GM19468 (cell line): Measurements from ENCODE around the gene HSCB.
"Not testable (repeated sequence)": the region's sequence is repeated elsewhere in the genome, so short reads cannot be mapped to it uniquely, and the experiment has no call there.

Source experiments
- ATAC-seq: cut with Tn5 transposase; IDR thresholded peaks from one replicate; pipeline ENCODE4 v1.9.1; 2021; ENCODE audit warnings: mild to moderate bottlenecking, moderate library complexity, moderate number of reproducible peaks; ENCODE audit not compliant: unreplicated experiment; ENCODE audit errors: extremely low read depth

Gene HSCB, protein sequence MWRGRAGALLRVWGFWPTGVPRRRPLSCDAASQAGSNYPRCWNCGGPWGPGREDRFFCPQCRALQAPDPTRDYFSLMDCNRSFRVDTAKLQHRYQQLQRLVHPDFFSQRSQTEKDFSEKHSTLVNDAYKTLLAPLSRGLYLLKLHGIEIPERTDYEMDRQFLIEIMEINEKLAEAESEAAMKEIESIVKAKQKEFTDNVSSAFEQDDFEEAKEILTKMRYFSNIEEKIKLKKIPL

DNA sequence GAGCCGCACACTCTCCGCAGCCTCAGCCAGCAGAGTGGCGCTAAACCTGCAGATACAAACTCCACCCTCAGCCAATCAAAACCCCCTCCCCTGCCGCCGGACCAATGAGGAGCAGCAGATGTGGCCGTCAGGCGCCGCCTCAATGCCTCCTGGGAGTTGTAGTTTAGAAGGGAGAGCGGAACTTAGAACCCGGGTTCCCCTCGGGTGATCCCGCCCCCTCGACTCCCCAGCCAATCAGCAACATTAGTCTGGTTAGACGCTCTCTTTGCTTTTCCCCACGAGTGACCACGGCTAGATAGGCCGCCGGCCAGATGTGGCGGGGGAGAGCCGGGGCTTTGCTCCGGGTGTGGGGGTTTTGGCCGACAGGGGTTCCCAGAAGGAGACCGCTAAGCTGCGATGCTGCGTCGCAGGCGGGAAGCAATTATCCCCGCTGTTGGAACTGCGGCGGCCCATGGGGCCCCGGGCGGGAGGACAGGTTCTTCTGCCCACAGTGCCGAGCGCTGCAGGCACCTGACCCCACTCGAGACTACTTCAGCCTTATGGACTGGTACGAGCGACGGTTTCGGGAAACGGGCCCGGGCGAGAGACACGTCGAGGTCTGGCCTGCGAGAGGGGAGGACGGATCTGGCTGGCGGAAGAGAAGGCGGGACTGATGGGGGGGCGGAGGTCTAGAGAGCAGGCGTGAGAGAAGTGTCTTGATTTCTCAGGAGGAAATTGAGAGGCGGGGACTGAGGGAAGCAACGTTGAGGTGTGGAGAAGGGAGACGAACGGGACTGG is at the start of gene HSCB, which contains the start of gene CHEK2:
Gene HSCB (plus strand): TSS at position 255 of the 777 bp plus-strand sequence. CDS start 57 bp downstream, at position 312.
Gene CHEK2 (minus strand): TSS at position 36 of the 777 bp plus-strand sequence. CDS start 7,099 bp downstream, outside the sequence.
- ATAC-seq = peak; percentile 91

DNA sequence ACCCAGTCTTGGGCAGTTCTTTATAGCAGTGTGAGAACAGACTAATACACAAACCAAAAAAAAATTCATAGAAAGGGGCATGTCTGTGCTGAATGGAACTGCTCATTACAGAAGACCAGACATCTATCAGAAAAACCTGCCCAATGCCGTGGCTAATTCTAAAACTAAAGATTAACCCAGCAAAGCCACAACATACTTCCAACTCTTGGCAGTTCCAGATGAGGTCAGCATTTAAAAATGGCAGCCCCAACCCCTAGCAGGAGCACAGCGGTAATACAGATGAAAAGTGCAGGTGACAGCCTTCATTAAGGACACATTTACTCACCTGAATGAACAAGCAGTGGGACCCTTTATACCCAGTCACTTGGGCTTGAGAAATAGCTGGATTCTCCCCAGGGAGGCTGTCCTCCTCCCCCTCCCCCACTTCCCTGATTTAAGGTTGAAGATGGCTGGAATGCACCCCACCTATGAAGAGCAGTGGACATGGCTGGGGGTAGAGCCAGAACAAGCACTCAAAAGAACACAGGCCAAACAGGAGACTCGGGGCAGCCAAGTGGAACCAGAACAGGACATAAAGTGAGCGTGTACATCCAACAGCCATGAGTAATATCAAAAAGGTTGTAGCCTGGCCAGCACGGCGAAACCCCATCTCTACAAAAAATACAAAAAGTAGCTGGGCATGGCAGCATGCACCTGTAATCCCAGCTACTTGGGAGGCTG is 48.6 kb upstream of the HSCB start:
- not testable (repeated sequence) for ATAC-seq

DNA sequence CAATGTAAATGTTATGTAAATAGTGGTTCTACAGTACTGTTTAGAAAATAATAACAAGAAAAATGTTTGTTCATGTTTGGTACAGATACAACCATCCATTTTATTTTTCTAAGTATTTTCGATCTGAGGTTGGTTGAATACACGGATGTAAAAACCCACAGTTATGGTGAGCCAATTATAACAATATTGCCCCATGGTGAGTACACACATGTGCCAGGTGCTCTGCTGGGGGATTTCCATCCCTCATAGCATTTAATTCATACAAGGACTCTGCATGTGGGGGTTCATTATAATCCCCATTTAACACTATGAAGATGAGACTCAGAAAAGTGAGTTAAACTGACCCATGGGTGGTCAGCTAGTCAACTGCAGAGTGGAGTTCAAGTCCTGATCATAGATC is 38.9 kb upstream of the HSCB start:
- ATAC-seq = no peak

DNA sequence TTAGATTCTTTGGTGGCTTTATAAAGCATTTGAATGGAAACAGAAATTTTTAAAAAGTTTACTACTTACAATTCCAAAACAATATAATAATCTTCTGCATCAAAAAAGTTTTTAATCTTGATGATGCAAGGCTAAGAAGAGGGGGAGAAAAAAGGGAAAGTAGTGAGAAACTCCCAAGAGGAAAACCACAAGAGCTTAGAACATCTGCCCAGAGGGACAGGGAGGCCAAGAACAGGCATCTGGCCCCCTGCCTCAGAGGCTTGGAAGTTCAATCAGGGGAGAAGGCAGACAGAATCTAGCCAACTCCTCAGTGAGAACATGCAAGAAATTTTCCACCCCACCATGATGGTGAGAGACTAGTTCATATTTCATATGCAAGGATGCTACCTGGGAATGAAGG is 38.4 kb upstream of the HSCB start:
- ATAC-seq = no peak

DNA sequence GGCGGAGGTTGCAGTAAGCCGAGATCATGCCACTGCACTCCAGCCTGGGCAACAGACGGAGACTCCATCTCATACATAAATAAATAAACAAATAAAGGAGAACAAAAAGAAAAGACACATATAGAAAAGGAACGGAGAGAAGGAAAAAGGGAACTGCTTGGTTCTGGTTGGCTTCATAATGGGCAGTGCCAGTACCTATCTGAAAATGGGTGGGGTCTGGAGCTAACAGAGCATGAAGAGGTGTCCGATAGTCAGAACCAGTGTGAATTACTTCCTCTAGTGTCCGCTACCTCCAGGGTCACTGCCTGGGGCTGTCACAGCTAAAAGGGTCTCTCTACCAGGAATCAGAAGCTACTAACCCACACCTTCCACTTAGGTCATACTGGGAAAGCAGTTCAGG is 35.0 kb upstream of the HSCB start:
- no peak for ATAC-seq

DNA sequence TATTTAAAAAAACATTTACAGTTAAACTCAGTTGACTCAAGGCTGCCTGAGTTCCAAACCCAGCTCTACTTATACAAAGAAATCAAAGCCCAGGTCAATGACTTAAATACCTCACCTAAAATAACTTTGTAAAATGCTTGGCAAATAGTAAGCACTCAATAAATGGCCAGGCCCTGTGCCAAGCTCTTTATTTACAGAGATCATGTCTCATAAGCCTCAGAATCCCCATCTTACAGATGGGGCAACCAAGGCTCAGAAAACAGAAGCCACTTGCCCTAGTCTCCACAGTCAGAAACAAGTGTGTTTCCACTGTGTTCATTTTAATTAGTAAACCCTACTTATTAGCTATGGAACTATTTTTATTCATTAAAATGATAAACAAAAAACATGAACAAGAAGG is 31.7 kb upstream of the HSCB start:
- no peak for ATAC-seq

DNA sequence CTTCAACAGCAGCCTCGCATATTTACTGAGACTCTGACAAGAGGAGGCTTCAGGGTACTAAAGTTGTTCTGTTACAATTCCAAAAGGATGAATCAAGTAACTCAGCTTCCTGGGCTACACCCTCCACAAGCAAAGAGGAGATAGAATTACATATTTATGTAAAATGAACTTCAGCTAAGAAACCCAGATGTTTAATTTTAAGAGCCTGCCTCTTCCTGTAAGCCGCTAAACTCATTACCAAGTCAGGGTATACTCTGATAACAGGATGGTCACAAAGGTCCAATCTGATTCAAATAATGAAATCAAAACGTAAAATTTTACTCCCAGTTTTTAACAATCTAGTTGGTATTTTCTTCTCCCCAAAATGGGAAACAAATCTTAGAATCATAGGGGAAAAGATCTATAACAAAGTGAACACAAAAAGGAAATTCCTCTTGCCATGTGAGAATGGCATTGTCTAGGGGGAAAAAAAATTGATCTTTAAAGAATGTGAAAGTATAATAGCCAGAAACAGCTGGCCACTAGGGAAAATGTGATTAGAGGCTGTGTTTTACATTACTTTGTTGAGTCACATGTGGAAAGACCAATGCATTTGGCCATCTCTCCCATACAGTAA is 31.2 kb upstream of the HSCB start:
- no peak for ATAC-seq

DNA sequence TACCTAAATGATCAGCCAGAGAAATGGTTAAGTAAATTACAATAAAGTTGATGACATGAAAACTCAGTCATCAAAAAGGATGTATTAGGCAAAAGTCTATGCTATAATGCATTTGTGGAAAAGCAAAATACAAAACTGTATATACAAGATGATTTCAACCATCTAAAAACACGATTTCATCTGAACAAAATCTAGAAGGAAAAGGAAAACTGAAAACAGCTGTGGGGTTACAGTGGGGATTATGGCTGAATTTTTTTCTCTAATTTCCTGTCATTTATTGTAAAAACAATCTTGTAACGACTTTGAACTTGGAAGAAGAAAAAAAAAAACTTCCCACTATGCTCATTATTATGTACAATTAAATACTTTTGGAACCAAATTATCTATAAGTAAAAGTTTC is 30.5 kb upstream of the HSCB start:
- ATAC-seq = no peak

DNA sequence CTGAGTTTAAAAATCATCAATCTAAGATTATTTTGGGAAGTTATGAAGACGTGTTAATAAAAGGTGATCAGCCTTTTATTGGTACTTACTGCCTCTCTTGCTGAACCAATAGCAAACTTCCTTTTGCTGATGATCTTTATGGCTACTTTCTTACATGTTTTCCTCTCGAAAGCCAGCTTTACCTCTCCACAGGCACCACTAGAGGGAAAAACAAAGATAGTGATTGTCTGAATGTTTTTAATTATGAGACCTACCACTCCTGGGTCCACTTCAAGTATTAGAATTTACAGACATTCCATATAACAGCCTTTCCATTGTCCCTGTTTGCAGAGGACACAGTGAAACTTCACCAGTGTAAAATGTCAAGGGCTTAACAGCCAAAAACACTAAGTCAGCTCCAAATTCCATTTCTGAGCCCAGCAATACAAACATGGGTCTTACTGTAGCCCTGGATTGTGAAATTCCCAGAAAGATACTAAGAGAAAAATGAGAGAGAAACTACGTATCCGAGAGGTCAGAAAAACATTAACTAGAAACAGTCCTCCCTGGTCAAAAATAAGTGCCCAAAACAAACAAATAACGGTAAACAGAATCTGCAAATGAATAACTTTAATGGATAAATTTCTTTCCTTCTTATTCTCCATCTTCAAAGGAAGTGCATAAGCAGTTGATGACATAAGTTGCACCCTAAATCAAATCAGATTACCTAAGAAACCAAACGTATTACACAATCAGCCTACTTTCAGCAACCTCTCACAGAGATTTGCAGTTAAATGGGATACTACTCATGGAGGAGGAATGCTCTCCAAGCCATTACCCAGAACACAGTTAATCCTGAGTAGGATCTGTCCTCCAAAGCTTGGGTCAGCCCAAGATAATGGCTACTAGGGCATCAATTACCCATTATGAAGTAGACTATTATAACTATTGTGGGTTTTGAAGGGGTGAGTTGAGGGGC is 29.7 kb upstream of the HSCB start:
- no peak for ATAC-seq

DNA sequence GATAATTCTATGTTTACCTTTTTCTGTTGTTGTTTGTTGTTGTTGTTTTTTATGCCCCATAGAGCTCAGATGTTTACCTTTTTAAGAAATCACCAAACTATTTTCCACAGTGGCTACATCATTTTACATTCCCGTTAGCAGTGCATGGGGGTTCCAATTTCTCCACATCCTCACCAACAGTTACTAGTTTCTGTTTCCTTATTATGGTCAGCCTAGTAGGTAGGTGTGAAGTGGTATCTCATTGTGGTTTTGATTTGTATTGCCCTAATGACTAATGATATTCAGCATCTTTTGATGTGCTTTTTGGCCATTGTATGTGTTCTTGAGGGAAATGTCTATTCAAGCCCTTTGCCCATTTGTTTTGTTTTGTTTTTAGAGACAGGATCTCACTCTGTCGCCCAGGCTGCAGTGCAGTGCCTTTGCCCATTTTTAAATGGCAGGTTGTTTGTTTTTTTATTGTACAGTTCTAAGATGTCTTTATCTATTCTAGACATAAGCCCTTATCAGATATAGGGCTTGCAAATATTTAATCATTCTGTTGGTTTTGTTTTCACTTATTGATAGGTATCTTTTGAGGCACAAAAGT is 27.7 kb upstream of the HSCB start:
- ATAC-seq = no peak

DNA sequence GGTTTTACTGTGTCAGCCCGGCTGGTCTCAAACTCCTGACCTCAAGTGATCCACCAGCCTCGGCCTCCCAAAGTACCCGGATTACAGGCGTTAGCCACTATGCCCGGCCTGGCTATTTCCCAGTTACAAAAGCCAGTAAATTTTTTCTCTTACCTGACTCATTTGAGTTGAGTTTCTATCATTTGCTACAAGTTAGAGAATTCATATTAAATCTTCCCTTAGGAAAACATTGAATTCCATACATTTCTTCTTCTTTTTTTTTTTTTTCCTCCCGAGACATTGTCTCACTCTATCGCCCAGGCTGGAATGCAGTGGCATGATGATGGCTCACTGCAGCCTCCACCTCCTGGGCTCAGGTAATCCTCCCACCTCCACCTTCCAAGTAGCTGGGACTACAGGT is 26.2 kb upstream of the HSCB start:
- ATAC-seq = no peak

DNA sequence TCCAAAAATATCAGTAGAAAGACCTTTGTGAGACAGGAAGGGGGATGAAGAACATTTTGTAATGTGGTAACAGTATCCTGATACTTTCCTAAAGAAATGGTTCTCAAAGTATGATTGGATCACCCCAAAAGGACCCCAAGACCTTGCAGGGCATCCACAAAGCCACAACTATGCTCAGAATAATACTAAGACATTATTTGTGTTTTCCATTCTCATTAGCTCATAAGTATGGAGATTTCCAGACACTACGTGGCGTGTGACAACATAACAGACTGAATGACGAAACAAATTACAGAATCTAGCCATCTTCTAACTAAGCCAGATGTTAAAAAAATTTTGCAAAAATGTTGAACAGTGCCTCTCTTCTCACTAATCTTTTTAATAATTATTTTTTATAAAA is 25.2 kb upstream of the HSCB start:
- ATAC-seq = no peak

DNA sequence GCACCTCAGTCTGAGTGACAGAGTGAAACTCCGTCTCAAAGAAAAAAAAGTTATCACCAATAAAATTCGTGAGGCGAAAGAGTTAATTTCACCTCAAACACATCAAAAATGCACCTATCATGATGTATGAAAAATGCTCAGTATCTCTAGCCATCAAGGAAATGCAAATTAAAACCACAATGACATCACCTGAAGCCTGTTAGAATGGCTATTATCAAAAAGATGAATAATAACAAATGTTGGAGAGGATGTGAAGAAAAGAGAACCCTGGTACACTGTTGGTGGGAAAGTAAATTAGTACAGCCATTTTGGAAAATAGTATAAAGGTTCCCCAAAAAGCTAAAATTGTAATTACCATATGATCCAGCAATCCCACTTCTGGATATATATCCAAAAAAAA is 23.8 kb upstream of the HSCB start:
- no peak for ATAC-seq

DNA sequence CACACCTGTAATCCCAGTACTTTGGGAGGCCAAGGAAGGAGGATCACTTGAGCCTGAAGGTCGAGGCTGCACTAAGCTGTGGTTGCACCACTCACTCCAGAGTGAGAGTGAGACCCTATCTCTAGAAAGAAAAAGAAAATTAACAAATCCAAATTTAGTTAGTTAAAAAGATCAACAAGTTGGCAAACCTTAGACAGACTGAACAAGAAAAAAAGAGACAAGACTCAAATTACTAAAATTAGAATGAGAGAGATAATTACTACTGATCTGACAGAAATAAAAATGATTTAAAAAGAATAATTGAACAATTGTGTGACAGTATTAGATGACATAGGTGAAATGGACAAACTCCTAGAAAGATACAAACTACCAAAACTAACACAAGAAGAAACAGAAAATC is 13.8 kb upstream of the HSCB start:
- no peak for ATAC-seq

DNA sequence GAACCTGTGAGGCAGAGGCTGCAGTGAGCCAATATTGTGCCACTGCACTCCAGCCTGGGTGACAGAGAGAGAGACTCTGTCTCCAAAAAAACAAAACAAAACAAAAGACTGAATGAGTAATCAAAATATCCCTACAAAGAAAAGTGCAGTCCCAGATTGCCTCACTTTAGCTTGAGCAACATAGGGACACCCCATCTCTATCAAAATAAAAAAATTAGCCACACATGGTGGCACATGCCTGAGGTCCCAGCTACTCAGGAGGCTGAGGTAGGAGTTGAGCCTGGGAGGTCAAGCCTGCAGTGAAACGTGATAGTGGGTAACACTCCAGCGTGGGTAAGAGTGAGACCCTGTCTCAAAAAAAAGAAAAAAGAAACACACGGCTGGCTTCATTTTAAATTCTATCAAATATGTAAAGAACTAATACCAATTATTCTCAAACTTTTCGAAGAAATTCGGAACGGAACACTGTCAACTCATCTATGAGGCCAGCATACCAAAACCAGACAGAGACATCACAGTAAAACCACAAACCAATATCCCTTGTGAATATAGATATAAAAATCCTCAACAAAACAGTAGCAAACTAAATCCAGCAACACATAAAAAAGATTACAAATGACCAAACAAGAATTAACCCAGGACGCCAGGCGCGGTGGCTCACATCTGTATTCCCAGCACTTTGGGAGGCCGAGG is 13.1 kb upstream of the HSCB start:
- ATAC-seq = no peak

DNA sequence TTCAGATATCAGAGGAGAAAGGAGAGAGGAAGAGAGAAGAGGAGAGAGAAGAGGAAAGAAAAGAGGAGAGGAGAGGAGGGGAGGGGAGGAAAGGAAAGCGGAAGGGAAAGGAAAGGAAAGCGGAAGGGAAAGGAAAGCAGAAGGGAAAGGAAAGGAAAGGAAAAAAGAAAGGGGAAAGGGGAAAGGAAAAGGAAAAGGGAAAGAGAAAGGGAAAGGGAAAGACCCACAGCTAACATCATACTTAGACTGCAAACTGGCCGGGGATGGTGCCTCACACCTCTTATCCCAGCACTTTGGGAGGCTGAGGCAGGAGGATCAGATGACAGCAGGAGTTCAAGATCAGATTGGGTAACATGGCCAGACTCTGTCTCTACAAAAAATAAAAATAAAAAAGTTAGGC is 11.7 kb upstream of the HSCB start:
- no peak for ATAC-seq

DNA sequence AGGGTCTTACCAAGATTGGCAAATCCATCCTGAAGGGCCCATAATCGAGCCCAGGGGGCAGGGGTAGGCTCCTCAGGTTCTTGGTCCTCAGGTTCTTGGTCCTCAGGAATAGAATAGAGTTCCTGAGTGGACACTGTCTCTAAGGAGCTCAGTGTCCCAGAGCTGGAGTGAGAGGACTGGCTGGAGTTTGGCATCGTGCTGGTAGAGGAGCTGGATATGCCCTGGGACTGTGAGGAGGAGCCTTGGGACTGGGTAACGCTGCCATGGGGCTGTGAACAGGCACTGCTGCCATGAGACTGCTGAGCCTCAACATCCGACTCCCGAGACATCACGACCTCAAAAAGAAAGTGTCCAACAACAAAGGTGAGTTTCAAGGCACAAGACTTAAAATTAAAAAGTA is 7.4 kb upstream of the HSCB start:
- ATAC-seq = no peak

DNA sequence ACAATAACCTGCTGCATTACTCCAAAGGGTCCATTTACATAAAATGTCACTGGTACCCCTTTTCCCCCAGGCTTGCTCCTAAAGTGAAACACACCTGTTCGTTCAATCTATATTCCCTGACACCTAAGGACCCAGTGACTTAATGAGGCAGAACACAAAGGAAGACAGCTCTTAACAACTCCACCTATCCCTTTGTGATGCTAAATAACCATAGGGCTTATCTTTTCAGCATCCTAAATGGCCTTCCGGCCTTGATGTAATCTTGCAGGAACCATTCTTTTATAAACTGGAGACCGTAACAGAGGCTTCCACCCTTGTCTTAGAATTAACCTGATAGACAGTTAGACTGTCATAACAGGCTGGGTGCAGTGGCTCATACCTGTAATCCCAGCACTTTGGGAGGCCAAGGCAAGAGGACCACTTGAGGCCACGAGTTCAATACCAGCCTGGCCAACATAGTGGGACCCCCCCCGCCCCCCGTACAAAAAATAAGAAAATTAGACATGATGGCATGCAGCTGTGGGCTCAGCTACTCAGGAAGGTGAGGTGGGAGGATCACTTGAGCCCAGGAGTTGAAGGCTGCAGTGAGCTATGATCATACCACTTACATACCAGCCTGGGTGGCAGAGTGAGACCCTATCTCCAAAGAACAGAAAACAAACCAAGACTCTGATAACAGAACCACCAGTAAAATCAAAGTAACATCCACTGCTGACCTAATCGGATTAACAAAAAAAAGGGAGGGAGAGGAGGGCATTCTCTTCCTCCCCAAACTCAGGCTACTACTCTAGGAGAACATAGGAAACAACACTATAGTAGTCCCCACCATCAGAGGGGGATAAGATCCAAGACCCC is 5.3 kb upstream of the HSCB start:
- ATAC-seq = no peak
